ENCODE measurements around the gene ACCSL.

The ACCSL gene

DNA sequence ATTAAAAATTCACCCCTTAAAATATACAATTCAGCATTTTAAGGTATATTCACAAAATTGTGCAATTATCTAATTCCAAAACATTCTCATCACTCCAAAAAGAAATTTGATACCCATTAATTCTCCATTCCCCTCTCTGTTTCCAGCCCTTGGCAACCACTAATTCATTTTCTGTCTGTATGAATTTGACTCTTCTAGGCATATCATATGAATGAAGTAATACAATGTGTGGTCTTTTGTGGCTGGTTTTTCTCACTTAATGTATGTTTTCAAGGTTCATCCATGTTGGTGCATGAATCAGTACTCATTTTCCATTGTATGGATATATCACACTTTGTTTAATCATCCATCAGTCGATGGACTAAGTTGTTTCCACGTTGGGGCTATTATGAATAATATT, 29.0 kb upstream of the ACCSL start:
- DNase-seq (ENCODE audit: low read depth), result no peak

DNA sequence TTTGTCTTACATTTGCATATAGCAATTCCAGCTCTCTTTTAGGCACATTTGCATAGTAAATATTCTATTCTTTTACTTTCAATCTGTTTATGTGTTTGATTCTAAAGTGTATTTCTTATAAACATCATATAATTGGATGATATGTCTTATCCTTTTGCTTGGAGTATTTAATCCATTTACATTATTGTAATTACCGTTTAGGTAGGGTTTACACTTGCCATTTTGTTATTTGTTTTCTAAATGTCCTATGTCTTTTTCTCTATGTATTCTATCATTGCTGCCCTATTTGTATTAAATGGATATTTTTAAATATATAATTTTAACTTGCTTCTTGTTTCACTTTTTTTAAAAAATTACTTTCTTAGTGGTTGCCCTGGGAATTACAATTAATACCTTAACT, 22.8 kb upstream of the ACCSL start:
- DNase-seq (ENCODE audit: low read depth), result no peak

GRCh38 chr11:44025727-44026126, 22.1 kb upstream of the ACCSL start:
- DNase-seq (ENCODE audit: low read depth), result no peak

GRCh38 chr11:44028401-44028800, 19.4 kb upstream of the ACCSL start:
- DNase-seq (ENCODE audit: low read depth), result no peak

DNA sequence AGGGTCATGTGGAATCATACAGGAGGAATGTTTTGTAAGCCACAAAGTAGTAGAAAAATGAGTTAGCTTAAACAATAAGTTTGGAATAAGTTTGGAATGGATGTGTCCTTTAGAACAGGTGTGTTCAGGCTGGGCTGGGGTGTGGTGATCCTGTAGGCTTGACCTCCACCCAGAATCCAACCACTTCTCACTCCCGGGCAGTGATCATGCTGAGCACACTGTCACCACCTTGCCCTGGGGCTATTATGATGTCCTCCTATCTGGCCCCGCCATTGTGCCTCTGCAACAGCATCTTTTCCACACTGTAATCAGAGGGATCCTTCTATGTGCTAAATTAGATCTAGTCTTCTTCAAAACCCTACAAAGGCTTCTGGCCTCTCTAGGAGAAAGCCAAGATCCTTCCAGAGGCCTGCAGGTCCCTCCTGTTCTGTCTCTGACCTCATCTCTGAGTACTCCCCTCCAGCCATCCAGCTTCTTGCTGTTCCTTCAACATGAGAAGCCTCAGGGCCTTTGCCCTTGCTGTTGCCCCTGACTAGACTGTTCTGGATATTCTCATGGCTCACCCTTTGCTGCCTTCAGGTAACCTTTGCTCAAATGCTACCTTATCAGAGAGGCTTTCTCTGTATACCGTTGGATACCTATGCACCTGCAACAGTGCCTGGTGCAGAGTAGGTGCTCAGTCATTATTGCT, 18.8 kb upstream of the ACCSL start:
- no peak for DNase-seq (ENCODE audit: low read depth)

GRCh38 chr11:44029507-44029845, 18.3 kb upstream of the ACCSL start:
- DNase-seq (ENCODE audit: low read depth), result no peak

- DNase-seq (ENCODE audit: low read depth), result no peak
Measured at GRCh38 chr11:44029977-44030911, 17.5 kb upstream of the ACCSL start.

GRCh38 chr11:44030996-44031395, 16.8 kb upstream of the ACCSL start:
- DNase-seq (ENCODE audit: low read depth), result no peak

- DNase-seq (ENCODE audit: low read depth), result no peak
Measured at GRCh38 chr11:44031549-44031948, 16.2 kb upstream of the ACCSL start.

DNA sequence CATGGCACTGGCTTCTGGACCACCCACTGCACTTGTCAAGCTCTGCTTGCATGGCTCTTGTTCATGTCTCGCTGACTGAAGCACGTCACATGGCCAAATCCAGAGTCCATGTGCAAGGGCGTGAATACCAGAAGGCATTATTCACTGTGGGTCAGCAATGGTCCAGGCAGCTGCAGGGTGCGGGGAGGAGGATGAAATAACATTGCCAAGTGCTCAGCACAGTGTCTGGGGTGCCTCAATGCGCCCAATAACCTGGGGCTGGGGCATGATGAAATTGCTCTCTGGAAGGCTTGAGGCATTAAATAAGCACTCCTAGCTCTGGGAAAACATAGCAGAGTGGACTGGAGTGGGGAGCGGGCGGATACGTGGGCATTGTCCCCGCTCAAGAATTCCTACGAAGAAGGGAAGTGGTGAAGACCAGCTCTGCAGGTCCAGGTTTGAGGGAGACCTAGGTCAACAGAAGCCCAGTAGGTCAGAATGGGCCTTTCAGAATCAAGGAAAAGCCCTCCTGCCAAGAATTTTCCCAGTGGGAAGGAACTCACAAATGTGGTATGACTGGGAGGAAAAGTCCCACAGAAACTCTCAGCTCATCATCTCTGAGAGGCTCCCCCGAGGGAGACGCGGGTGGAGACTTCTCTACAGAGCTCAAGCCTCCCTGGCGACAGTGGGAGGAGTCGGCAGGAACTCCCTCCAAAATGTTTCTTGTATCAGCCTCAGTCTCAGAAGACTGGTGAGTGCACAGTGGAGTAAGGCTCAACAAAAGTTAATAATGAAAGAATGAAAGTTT, 15.3 kb upstream of the ACCSL start:
- DNase-seq (ENCODE audit: low read depth), result no peak

DNA sequence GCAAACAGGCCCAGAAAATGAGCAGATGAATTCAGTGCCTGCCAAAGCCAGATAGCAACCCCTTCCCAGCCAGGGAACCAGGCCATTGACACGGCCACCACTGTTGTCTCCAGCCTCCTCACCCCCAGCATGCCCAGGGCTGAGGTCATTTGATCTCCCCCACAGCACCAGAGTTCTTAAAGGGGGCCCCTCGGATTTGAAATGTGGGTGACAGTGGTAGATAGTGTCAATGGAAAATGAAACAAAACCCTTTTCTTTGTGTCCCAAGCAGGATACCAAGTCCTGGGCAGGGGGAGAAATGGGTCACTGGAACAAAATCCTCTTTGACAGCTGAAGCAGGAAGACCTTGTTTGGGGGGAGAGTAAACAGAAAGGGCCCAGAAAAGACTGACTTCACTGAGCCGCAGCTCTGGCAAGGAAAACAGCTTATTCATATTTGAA, 14.3 kb upstream of the ACCSL start:
- no peak for DNase-seq (ENCODE audit: low read depth)

DNA sequence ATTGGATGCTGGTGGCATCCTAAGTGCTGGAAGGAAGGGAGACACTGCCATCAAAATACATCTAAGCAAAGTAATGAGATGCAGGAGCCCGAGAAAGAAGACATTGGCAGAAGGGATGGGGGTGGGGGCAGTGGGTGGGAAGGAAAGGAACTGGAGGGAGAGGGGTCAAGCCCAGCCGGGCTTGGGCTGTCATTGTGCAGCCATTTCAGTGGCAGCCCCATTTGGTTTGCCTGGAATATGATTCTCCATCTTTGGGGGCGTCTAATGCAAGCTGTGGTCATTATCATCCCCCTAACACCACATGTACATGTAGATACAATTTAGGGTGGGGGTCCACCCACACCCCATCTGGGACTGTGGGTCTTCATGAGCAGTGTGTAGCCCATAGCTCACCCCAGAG, 13.9 kb upstream of the ACCSL start:
- no peak for DNase-seq (ENCODE audit: low read depth)

DNA sequence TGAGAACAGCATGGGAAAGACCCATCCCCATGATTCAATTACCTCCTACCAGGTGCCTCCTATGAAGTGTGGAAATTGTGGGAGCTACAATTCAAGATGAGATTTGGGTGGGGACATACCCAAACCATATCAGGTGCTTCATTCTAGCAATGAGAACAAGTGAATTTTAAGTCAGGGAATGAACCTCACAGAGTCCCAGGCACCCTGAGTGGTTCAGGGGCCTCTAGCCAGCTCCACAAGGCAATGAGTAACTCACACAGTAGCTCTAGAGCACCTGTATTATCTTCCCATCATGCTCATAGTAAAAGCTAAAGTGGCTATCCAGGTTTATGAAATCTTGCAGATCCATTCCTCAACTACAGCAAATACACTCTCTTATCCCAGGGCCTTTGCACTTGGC, 13.1 kb upstream of the ACCSL start:
- DNase-seq (ENCODE audit: low read depth), result no peak

- DNase-seq (ENCODE audit: low read depth), result no peak
Measured at GRCh38 chr11:44036811-44037657, 10.7 kb upstream of the ACCSL start.

DNA sequence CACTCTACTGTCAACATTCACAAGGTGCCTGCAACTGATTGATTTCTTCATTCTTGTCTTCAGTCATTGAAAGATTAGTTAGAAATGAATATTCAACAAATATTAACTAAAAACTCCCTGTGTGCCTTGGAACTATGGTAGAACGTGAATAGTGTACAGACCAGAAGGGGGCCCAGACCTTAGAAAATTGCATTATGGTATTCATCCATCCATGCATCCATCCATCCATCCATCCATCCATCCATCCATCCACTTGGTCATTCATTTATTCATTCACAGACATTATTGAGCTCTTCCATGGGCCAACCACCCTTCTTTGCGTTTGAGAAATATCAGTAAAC, 10.2 kb upstream of the ACCSL start:
- no peak for DNase-seq (ENCODE audit: low read depth)

DNA sequence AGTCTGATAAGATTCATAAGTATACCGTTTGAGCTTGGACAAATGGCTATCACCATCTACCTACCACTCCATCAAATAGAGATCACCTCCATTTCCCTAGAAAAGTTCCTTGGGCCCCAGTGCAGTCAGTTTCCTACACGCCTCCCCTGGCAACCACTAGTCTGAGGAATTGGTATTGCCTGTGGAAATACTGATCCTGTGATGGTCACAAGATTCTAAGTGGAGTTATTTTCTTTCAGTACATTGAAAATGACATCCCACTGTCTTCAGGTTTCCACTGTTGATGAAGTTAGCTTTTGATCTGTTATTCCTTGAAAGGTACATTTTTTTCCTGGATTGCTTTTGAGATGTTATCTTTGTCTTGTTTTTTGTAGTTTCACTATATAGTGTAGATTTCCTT, 4.6 kb upstream of the ACCSL start:
- DNase-seq (ENCODE audit: low read depth), result no peak

DNA sequence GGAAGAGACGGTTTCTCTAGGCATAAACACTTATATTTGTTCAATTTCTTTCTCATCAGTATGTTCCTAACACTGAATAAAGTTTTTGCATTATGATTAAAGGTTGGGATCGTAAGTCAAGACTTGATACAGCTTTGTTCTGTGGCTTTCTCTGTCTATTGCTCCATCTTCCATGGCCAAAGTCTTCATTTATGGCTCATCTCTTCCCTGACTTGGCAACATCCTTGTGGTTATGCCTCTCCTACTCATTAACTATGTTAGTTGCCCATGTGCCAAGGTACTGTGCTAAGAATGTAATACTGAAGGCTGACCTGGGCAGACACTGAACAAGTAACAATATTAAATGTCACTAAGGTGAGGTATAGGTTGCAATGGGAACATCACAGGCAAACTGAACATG, 1.6 kb upstream of the ACCSL start:
- DNase-seq (ENCODE audit: low read depth), result no peak

DNA sequence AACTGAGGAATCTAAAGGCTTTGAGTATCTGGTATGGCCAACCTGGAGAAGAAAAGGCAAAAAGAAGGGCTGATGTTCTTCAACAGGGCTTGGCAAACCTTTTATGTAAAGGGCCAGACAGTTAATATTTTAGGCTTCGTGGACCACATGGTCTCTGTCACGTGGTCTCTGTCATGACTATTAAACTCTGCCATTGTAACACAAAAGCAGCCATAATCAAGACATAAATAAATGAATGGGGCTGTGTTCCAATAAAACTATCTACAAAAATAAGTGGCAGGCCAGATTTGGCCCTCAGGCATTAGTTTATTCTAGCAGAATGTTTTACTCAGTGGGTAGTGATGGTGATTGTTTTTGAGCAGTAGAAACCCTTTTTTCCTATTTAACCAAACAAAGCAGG, 483 bp upstream of the ACCSL start:
- no peak for DNase-seq (ENCODE audit: low read depth)

DNA sequence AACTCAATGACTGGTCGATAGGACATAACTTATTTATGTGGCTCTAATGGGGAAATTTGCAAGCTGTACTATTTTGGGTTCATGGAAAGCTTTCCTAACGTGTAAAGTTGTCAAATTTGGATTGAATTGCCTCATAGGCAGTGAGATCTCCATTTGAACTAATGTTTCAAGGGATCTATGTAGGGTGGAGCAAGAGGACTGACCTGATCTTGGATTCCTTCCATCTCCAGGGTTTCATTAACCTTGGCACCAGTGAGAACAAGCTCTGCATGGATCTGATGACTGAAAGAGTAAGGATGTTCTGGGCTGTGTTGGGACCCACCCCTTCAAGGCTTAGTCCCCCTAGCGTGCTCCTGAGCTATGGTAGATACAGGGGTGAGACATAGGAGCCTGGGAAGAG, 2.1 kb downstream of the ACCSL start:
- DNase-seq (ENCODE audit: low read depth), result no peak

GRCh38 chr11:44051171-44051570, 3.4 kb downstream of the ACCSL start:
- no peak for DNase-seq (ENCODE audit: low read depth)

- DNase-seq (ENCODE audit: low read depth), result no peak
Measured at GRCh38 chr11:44057340-44057739, 9.6 kb downstream of the ACCSL start.

DNA sequence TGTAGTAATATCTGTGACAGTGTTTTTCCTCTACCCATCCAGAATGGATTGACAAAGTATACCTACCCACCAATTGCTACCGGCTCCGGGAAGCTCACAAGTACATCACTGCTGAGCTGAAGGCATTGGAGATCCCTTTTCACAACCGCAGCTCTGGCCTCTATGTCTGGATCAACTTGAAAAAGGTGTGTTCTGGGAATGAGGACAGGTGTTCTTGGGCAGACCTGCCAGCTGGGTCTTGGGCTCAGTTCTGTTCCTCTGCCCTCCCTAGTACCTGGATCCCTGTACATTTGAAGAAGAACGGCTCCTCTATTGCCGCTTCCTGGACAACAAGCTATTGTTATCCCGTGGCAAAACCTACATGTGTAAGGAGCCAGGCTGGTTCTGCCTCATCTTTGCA, 10.5 kb downstream of the ACCSL start:
- DNase-seq (ENCODE audit: low read depth), result no peak
